HG03095 (cell line): ENCODE measurements around the gene SGSM1.

Source experiments
- ATAC-seq: cut with Tn5 transposase; IDR thresholded peaks from one replicate; pipeline ENCODE4 v1.9.1; 2021; ENCODE audit warnings: moderate library complexity; ENCODE audit not compliant: unreplicated experiment

SGSM1 gene

DNA sequence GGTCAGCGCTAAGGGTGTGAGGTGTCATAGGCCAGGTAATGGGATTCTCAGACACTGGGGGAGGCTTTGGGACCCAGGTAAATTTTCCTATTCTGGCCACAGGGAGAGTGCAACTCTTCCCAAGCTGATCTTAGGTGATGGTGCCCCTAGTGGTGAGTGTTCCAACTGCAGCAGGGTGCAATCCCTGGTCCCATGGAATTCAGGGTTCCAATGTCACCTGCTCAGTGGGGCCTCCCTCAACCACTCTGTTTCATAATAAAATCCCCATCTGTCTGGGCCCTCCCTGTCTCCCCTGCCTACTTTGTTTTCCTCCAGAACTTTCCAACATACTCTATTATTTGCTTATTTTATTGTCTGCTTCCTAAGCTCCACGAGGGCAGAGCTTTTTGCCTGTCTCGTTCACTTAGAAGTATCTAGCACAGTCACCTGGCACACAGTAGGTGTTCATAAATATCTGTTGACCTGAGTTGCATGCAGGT lies 2.9 kb upstream of the SGSM1 start:
- ATAC-seq, result no peak

- ATAC-seq, result no peak
Observed at GRCh38 chr22:24806663-24807001, 621 bp downstream of the SGSM1 start.

DNA sequence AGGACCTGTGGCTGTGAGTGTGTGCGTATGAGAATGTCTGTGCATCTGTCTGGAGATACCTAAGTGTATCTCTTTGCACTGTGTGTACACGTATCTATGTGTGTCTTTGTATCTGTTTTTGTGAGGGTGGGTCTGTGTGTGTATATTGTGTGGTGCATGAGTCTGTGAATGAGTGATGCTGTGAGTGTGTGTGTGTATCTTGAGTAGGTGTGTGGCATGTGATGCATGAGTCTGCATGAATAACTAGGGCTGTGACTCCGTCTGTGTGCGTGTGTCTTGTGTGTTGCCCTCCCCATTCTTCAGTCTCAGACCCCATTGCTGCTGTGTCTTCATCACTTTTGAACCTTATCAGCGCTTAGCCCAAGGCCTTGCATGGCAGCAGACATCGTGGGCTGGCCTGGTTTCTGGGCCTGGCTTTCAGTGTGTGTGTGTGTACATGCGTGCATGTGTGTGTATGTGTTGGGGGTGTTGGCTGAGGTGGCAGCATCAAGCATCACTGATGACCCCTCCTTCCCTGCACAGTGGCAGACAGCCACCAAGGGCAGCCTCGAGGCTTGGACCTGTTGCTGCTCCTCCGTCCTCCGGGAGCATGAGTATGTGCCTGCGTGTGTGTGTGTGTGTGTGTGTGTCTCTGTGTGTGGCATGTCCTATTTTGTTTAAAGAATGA lies 1.4 kb downstream of the SGSM1 start:
- no peak for ATAC-seq

GRCh38 chr22:24809331-24809730 lies 3.3 kb downstream of the SGSM1 start:
- no peak for ATAC-seq

DNA sequence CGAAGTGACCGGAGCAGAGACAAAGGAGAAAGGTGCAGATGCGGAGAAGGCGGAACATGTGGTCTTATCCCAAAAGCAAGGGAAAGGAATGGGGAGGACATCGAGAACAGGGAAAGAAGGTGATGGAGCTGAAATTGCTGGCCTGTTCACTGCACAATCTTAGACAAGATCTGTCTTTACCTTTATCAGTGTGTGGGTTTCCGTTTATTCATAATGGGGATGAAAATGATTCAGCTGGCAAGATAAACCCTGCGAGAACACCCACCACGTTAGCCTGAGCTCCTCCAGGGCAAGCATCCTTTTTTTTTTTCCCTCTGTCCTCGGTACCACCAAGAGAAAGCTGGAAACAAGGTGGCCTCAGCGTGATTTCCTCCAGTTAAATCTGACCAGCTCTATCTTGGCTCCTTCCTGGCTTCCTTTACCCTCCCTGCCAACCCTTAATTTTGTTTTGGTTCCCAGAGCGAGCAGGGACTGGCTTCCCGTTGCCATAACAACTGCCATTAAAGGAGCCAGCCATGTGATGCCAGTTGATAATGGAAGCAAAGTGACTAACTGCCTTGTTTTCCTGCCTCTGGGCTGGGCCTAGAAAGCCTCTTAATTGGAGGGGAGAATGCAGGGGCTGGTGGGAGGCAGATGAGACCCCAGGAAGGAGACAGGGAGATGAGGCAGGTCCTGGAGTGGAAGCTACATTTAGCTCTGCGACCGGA lies 4.2 kb downstream of the SGSM1 start:
- ATAC-seq, result no peak

GRCh38 chr22:24812950-24813775 lies 7.2 kb downstream of the SGSM1 start:
- ATAC-seq, result no peak

GRCh38 chr22:24813861-24814770 lies 8.1 kb downstream of the SGSM1 start:
- no peak for ATAC-seq

GRCh38 chr22:24816806-24817205 lies 10.8 kb downstream of the SGSM1 start:
- no peak for ATAC-seq

DNA sequence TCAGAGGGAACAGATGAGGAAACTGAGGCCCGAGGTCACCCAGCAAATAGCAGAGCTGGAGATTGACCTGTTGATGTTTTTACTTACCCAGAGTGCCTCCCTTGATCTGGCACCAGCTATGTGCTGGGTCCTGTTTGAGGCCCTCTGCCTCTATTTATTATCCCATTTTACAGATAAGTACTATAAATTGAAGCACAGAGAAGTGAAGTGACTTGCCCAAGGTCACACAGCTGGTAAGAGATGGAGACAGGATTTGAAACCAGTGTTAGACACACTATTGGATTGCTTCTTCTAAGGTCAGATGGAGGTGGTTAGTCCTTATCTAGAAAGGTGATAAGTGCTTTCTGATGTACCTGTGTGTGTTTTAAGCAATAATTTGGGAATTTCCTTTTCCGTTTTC lies 13.5 kb downstream of the SGSM1 start:
- no peak for ATAC-seq

GRCh38 chr22:24819911-24820461 lies 14.0 kb downstream of the SGSM1 start:
- no peak for ATAC-seq

- ATAC-seq, result no peak
Observed at GRCh38 chr22:24822471-24822870, 16.5 kb downstream of the SGSM1 start.

DNA sequence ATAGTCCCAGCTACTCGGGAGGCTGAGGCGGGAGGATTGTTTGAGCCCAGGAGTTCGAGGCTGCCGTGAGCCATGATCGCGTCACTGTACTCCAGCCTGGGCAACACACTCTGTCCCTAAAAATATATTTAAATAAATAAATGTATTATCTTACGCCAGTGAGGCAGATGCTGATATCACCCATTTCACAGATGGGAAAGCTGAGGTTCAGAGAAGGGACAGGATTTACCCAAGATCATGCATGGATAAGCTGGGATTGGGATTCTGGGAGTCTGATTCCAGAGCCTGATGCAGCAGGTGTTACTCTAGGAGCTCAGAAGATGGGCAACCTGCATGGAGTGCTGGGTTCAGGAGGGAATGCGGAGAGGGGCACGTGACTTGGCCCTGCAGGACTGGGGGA lies 17.8 kb downstream of the SGSM1 start:
- no peak for ATAC-seq

DNA sequence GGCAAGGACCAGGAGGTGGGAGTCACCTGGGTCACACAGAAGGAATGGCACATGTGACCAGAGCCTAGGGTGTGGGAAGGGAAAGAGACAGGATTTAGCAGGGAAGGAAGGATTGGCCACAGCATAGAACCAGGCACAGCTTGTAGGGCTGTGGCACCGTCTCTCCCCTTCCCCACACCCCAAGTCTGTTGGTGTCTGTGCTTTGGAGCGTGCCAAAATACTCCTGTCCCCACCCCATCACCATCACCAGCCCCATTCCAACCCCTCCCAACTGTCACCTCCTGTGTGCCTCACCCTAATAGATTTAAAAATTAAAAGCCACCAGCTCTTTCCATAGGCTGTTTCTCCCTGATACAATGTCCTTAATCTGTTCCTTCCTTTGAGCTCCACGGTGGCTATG lies 18.2 kb downstream of the SGSM1 start:
- ATAC-seq, result no peak

DNA sequence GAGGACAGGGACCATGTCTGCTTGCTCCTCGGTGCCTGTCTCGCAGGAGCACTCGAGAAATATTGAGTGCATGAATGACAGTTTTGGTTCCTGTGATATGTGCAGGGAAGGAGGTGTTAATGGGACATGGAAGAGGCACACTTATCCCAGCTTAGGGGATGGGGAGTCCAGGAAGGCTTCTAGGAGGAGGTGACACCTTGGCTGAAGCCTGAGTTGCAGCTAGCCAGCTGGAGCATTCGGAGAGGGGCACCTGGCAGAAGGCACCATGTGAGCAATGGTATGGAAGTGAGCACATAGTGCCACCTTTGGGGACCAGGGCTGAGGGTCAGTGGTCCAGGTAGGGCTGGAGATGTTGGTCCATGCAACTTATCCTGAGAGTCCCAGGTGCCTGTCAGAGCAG lies 18.9 kb downstream of the SGSM1 start:
- no peak for ATAC-seq

GRCh38 chr22:24826710-24827285 lies 20.8 kb downstream of the SGSM1 start:
- no peak for ATAC-seq

- ATAC-seq, result no peak
Observed at GRCh38 chr22:24827296-24827695, 21.3 kb downstream of the SGSM1 start.

DNA sequence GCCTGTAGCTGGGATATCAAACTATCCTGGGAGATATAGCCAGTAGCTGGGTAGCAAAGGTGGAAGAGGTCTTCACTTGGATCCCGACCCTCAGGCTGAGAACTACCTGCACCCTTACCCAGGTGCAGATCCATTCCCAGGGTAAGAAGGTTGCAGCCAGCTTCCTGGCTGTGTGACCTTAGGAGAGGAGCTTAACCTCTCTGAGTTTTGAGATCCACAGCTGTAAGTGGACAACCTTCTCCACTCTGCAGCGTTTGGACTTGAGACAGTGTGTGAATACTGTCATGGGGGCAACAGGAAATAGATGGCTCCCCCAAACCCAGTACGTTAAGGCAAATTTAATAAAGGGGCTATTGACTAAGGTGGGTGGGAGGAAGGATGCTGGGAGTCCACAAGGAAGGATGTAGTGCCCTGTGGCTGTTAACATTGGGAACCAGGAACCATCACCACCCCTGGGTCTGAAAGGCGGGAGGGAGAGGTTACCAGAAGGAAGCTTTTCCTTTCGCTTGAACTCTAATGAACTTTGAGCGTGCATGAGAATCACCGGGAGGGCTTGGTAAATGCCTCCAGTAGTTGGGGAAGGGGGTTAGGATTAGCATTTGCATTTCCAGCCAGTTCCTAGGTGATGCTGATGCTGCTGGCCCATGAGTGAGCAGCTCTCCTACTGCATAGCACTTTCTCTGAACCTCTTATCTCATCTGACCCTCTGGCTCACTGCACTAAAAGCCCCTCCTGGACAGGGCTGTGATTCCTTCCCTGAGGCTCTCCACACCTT lies 24.4 kb downstream of the SGSM1 start:
- no peak for ATAC-seq

DNA sequence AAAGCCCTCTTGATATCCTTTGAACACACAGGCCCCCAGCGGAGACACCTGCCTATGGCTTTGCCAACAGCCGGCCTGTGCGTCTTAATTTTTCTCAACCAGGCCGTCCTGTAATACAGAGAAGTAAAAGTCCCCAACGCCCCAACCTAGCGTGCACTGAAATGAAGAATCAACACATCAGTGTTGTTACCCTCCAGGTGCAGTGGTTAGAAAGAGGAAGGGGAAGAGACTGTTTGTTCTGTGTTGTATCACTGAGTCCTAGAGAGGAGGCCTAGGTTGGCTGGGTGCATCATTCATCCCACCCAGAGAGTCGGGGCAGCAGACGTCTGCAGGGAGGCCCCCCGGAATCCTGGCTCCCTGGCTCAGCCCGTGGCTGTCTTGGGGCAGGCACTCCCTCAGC lies 25.7 kb downstream of the SGSM1 start:
- ATAC-seq, result no peak

DNA sequence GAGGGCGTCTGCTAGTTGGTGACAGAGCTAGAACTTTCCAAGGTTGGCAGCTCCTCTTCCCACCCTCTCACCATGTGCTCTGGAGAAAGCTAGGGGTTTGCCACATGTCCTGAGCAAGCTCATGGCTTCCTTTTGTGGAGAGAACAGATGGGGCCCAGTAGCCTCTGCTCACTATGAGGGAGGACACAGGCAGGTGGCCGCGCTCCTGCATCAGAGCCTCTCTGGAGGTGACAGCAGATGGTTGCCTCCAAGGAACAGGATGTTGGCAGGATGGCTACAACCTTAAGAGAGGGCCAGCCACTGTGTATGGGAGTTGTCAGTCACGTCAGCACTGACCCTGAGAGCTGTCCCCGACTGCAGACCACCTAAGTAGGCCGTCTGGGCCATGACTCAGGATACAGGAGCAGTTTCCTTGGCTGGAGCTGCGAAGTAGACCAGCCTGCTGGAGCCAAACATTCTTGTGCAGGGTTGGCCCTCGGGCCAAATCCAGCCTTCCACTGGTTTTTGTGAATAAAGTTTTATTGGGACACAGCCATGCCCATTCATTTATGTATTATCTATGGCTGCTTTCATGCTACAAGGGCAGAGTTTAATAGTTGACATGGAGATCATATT lies 28.0 kb downstream of the SGSM1 start:
- no peak for ATAC-seq
